ENCODE results near the gene NLRC5. TPM values are rescaled to one million over a fixed set of nuclear protein-coding genes. Genes with fewer than 3 reads are reported as not detected.

The NLRC5 gene
- total and polyA plus RNA-seq, 2 donors (not counting 3 experiments of a cell fraction or from before 2014, with no cell fraction given), result 7.4 to 26.3 TPM

DNA sequence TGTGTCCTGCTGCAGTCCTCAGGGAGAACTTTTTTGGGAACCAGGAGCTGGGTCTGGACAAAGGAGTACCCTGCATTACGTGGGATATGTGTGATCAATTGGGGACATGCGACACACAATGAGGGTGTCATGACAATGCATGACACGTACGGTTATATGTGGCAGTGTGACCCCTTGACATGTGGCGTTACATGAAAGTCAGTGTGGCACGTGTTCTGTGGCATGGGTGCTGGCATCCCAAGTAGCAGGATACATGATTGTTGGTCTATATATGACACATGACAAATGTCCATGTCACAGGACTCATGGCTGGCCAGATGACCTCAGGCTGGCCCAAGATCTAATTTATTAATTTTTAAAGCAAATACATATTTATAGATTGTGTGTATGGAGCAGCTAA lies 93.3 kb downstream of the NLRC5 start:
- dilution Hi-C loops (cut with MboI; ENCODE audit: extremely low pct_ligation_motif_present, low sequenced_read_pairs), result no loop called here
- no peak for FAIRE-seq

More for the DNA sequence above, 93.3 kb downstream of the NLRC5 start:
- no peak overlapping the region for H3K27ac ChIP-seq (ENCODE audit: insufficient read depth, low read depth, low read length)
- no peaks in the 10 kb centered on the region for H3K79me2 ChIP-seq (ENCODE audit: control insufficient read depth, insufficient read depth, low read length)
- BruUV-seq (replicated peaks), result no TSS peak
- no peaks in the 10 kb centered on the region for H3K9me3 ChIP-seq (replicated peaks; ENCODE audit: control insufficient read depth, insufficient read depth, low read length)
- H3K27me3 ChIP-seq (ENCODE audit: control insufficient read depth in 2 of 2, insufficient read depth in 2 of 2, low read length in 2 of 2), result no peaks in the 10 kb centered on the region
- no peak overlapping the region for H3K9ac ChIP-seq (replicated peaks; ENCODE audit: extremely low read depth, insufficient read depth, low read length)
- H2AFZ ChIP-seq (ENCODE audit: low read depth, low read length), result no peak overlapping the region
- no peaks in the 10 kb centered on the region for H3K9me1 ChIP-seq (replicated peaks; ENCODE audit: control insufficient read depth, extremely low read depth, insufficient read depth, low read length)
- DNase-seq (ENCODE audit: low read depth, low spot score), result no peak
- H3K4me1 ChIP-seq (ENCODE audit: control insufficient read depth, extremely low read depth, insufficient read depth, low read length), result no peaks in the 10 kb centered on the region
- no peaks in the 10 kb centered on the region for H4K20me1 ChIP-seq (replicated peaks; ENCODE audit: control insufficient read depth, extremely low read depth, insufficient read depth, low read length)
- H3K4me2 ChIP-seq (ENCODE audit: insufficient read depth, low read length), result no peak overlapping the region
- TF ChIP-seq GATA2 (IDR thresholded peaks at IDR 0.05; ENCODE audit: insufficient read depth, insufficient read length, low read depth, low read length), result no peak
- TF ChIP-seq EZH2 (IDR thresholded peaks at IDR 0.05; ENCODE audit: borderline replicate concordance, low read depth, low read length, severe bottlenecking), result no peak
- TF ChIP-seq POLR2AphosphoS5 (IDR thresholded peaks at IDR 0.05; ENCODE audit: insufficient read depth, low read depth, low read length), result no peak
- TF ChIP-seq, protein P1, sequence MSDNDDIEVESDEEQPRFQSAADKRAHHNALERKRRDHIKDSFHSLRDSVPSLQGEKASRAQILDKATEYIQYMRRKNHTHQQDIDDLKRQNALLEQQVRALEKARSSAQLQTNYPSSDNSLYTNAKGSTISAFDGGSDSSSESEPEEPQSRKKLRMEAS (IDR thresholded peaks at IDR 0.05; ENCODE audit: insufficient read depth, insufficient read length), result no peak
- no peak for TF ChIP-seq POLR2A (IDR thresholded peaks at IDR 0.05; ENCODE audit: low read depth, low read length)
- TF ChIP-seq JUN (IDR thresholded peaks at IDR 0.05; ENCODE audit: borderline replicate concordance, insufficient read depth, insufficient read length, low read depth), result no peak
- TF ChIP-seq FOS (IDR thresholded peaks at IDR 0.05; ENCODE audit: borderline replicate concordance, insufficient read depth, low read length), result no peak
- no peak for TF ChIP-seq MYC (IDR thresholded peaks at IDR 0.05; ENCODE audit: low read depth, low read length)
- TF ChIP-seq, protein P2, sequence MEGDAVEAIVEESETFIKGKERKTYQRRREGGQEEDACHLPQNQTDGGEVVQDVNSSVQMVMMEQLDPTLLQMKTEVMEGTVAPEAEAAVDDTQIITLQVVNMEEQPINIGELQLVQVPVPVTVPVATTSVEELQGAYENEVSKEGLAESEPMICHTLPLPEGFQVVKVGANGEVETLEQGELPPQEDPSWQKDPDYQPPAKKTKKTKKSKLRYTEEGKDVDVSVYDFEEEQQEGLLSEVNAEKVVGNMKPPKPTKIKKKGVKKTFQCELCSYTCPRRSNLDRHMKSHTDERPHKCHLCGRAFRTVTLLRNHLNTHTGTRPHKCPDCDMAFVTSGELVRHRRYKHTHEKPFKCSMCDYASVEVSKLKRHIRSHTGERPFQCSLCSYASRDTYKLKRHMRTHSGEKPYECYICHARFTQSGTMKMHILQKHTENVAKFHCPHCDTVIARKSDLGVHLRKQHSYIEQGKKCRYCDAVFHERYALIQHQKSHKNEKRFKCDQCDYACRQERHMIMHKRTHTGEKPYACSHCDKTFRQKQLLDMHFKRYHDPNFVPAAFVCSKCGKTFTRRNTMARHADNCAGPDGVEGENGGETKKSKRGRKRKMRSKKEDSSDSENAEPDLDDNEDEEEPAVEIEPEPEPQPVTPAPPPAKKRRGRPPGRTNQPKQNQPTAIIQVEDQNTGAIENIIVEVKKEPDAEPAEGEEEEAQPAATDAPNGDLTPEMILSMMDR (IDR thresholded peaks at IDR 0.05; ENCODE audit: extremely low read depth in 1 of 2, insufficient read depth in 1 of 2, low read depth in 1 of 2, low read length in 2 of 2), result no peak
- H3K36me3 ChIP-seq (ENCODE audit: control insufficient read depth in 2 of 2, extremely low read depth in 1 of 2, insufficient read depth in 2 of 2, low read length in 2 of 2), result no peaks in the 10 kb centered on the region
- ChIA-PET CTCF (interaction anchor here (1.0 to 5.1 kb wide), 6 partner anchors 10 to 119 kb away, joined by 3 to 34 read pairs (median 6); partner anchors contain the start of gene CPNE2), POLR2A (no interaction called here)
- intact Hi-C loops (cut with micrococcal nuclease), result loop anchor here (5.0 kb wide), 1 partner anchor 335 kb away; no protein-coding TSS in a partner anchor
- H3K4me3 ChIP-seq (replicated peaks in 1 of 3; ENCODE audit: insufficient read depth in 1 of 3, low read depth in 1 of 3, low read length in 3 of 3), result no peak overlapping the region

All from endothelial cell of umbilical vein (primary cell).